ENCODE data around the gene MYH9. TPM values are rescaled to one million over a fixed set of nuclear protein-coding genes. Genes with fewer than 3 reads are reported as not detected.

Gene MYH9
- total RNA-seq, 2 donors from 2014 or later = 521 to 691 TPM

- no peak for ATAC-seq
- H3K27ac Mint-ChIP-seq = peak overlapping the region; percentile 96 to 100
- peak in 1 of 2 donors; percentile 46 for DNase-seq (ENCODE audit: low spot score in 2 of 2)
Measured at GRCh38 chr22:36334081-36334820, 53.5 kb downstream of the MYH9 start.

GRCh38 chr22:36333644-36334043, 54.1 kb downstream of the MYH9 start:
- DNase-seq (ENCODE audit: low spot score in 2 of 2) (no peak), ATAC-seq (no peak)
- peak overlapping the region; percentile 96 to 100 for H3K27ac Mint-ChIP-seq
- H3K36me3 Mint-ChIP-seq = peaks cover 57 to 89% of the 10 kb centered on the region in 2 donors
- H3K9me3 Mint-ChIP-seq = no peaks in the 10 kb centered on the region

More at GRCh38 chr22:36334081-36334820, 53.5 kb downstream of the MYH9 start:
- H3K36me3 Mint-ChIP-seq = peaks cover 58 to 89% of the 10 kb centered on the region in 2 donors
- H3K9me3 Mint-ChIP-seq = no peaks in the 10 kb centered on the region

- Mint-ChIP-seq H3K27ac (peak overlapping the region; percentile 96 to 100), H3K36me3 (peaks cover 62 to 97% of the 10 kb centered on the region in 2 donors), H3K9me3 (no peaks in the 10 kb centered on the region)
- ATAC-seq (peak; percentile 54 to 68), DNase-seq (ENCODE audit: low spot score in 2 of 2) (peak; percentile 61 to 82)
Measured at GRCh38 chr22:36332623-36333332, 55.0 kb downstream of the MYH9 start.

- Mint-ChIP-seq H3K9me3 (no peaks in the 10 kb centered on the region), H3K27ac (peak overlapping the region; percentile 96 to 100), H3K36me3 (peaks cover 62 to 100% of the 10 kb centered on the region in 2 donors)
- ATAC-seq (peak; percentile 13 to 16), DNase-seq (ENCODE audit: low spot score in 2 of 2) (peak; percentile 54 to 71)
Measured at GRCh38 chr22:36331912-36332622, 55.7 kb downstream of the MYH9 start.

GRCh38 chr22:36331306-36331911, 56.4 kb downstream of the MYH9 start:
- DNase-seq (ENCODE audit: low spot score in 2 of 2) = peak; percentile 74 to 86
- Mint-ChIP-seq H3K27ac (peak overlapping the region; percentile 96 to 100), H3K9me3 (no peaks in the 10 kb centered on the region), H3K36me3 (peaks cover 62 to 100% of the 10 kb centered on the region in 2 donors)
- peak; percentile 59 to 60 for ATAC-seq

GRCh38 chr22:36330655-36331305, 57.0 kb downstream of the MYH9 start:
- no peak for DNase-seq (ENCODE audit: low spot score in 2 of 2)
- Mint-ChIP-seq H3K27ac (peak overlapping the region; percentile 96 to 100), H3K9me3 (no peaks in the 10 kb centered on the region), H3K36me3 (peaks cover 60 to 97% of the 10 kb centered on the region in 2 donors)
- ATAC-seq = no peak

- DNase-seq (ENCODE audit: low spot score in 2 of 2) (no peak), ATAC-seq (no peak)
- Mint-ChIP-seq H3K27ac (peak overlapping the region; percentile 96 to 100), H3K36me3 (peaks cover 61 to 94% of the 10 kb centered on the region in 2 donors), H3K9me3 (no peaks in the 10 kb centered on the region)
Measured at GRCh38 chr22:36330127-36330526, 57.6 kb downstream of the MYH9 start.

GRCh38 chr22:36329254-36330078, 58.3 kb downstream of the MYH9 start:
- H3K36me3 Mint-ChIP-seq = peaks cover 60 to 94% of the 10 kb centered on the region in 2 donors
- H3K9me3 Mint-ChIP-seq = no peaks in the 10 kb centered on the region
- ATAC-seq (peak; percentile 39 to 53), DNase-seq (ENCODE audit: low spot score in 2 of 2) (peak; percentile 71 to 86)
- H3K27ac Mint-ChIP-seq = peak overlapping the region; percentile 96 to 100

GRCh38 chr22:36328635-36329253, 59.0 kb downstream of the MYH9 start:
- peak in 1 of 2 donors; percentile 33 for ATAC-seq
- peaks cover 60 to 86% of the 10 kb centered on the region in 2 donors for H3K36me3 Mint-ChIP-seq

GRCh38 chr22:36327922-36328551, 59.7 kb downstream of the MYH9 start:
- peaks cover 56 to 83% of the 10 kb centered on the region in 2 donors for H3K36me3 Mint-ChIP-seq
- DNase-seq (ENCODE audit: low spot score in 2 of 2) (no peak), ATAC-seq (no peak)
- peak overlapping the region; percentile 96 to 100 for H3K27ac Mint-ChIP-seq
- H3K9me3 Mint-ChIP-seq = no peaks in the 10 kb centered on the region

More at GRCh38 chr22:36328635-36329253, 59.0 kb downstream of the MYH9 start:
- H3K9me3 Mint-ChIP-seq = no peaks in the 10 kb centered on the region
- peak; percentile 26 to 76 for DNase-seq (ENCODE audit: low spot score in 2 of 2)
- peak overlapping the region; percentile 96 to 100 for H3K27ac Mint-ChIP-seq

- DNase-seq (ENCODE audit: low spot score in 2 of 2) (no peak), ATAC-seq (no peak)
- Mint-ChIP-seq H3K27ac (peak overlapping the region; percentile 83 to 100), H3K36me3 (peaks cover 50 to 74% of the 10 kb centered on the region in 2 donors), H3K9me3 (no peaks in the 10 kb centered on the region)
Measured at GRCh38 chr22:36326178-36327161, 61.3 kb downstream of the MYH9 start.

- Mint-ChIP-seq H3K9me3 (no peaks in the 10 kb centered on the region), H3K27ac (peak overlapping the region; percentile 83 to 100), H3K36me3 (peaks cover 46 to 69% of the 10 kb centered on the region in 2 donors)
- ATAC-seq = no peak
- DNase-seq (ENCODE audit: low spot score in 2 of 2) = no peak
Measured at GRCh38 chr22:36325154-36326031, 62.4 kb downstream of the MYH9 start.

- Mint-ChIP-seq H3K36me3 (peaks cover 46 to 69% of the 10 kb centered on the region in 2 donors), H3K9me3 (no peaks in the 10 kb centered on the region), H3K27ac (peak overlapping the region; percentile 55 to 83)
- DNase-seq (ENCODE audit: low spot score in 2 of 2) = no peak
- ATAC-seq = no peak
Measured at GRCh38 chr22:36324414-36324813, 63.4 kb downstream of the MYH9 start.

Data from activated naive CD4-positive, alpha-beta T cell treated with anti-CD3 and anti-CD28 coated beads, Interleukin-2, amount 50 U/mL, for 72 hours (primary cell).